WI38 (cell line): ENCODE data around the gene L3MBTL3.

Experiments
- H3K4me3 ChIP-seq: 2 replicates; pipeline ENCODE4 v1.5.1; 2011; ENCODE audit warnings: low read depth, mild to moderate bottlenecking, control low read depth, low read length
- TF ChIP-seq, protein P1 (sequence below): IDR thresholded peaks from 2 replicates; pipeline ENCODE4 v1.5.1; 2012; ENCODE audit warnings: low read depth, mild to moderate bottlenecking, control low read depth, low read length

Gene L3MBTL3

GRCh38 chr6:130012728-130013127 is 5.7 kb upstream of the L3MBTL3 start:
- no peak overlapping the region for H3K4me3 ChIP-seq
- TF ChIP-seq, protein P1, sequence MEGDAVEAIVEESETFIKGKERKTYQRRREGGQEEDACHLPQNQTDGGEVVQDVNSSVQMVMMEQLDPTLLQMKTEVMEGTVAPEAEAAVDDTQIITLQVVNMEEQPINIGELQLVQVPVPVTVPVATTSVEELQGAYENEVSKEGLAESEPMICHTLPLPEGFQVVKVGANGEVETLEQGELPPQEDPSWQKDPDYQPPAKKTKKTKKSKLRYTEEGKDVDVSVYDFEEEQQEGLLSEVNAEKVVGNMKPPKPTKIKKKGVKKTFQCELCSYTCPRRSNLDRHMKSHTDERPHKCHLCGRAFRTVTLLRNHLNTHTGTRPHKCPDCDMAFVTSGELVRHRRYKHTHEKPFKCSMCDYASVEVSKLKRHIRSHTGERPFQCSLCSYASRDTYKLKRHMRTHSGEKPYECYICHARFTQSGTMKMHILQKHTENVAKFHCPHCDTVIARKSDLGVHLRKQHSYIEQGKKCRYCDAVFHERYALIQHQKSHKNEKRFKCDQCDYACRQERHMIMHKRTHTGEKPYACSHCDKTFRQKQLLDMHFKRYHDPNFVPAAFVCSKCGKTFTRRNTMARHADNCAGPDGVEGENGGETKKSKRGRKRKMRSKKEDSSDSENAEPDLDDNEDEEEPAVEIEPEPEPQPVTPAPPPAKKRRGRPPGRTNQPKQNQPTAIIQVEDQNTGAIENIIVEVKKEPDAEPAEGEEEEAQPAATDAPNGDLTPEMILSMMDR: no peak

DNA sequence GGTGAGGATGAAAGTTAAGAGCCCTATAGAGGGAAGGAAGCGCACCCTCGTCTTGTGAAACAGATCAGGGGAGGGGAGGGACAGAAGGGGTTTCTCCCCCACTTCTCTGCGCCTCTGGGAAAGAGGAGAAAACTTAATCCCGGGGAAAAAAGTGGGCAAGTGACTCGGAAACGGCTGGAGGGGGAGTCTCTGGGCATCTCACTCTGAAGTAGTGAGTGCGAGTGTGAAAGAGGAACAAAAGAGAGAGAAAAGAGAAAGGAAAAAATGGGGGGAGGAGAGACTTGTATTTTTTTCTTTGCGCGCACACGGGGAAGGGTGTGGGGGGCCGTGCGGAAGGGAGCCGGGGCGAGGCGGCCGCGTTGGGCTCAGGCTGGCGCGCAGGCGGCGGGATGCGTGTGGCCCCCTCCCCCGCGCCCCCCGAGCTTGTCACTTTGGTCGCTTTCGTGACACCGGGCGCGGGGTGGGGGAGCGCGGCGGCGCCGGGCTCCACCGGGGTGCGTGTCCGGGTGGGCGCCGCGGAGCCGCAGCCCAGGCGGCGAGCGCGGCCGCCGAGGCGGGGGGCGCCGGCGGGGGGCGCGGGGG is 454 bp downstream of the L3MBTL3 start:
- peak overlapping the region; percentile 93 for H3K4me3 ChIP-seq
- TF ChIP-seq, protein P1: no peak

DNA sequence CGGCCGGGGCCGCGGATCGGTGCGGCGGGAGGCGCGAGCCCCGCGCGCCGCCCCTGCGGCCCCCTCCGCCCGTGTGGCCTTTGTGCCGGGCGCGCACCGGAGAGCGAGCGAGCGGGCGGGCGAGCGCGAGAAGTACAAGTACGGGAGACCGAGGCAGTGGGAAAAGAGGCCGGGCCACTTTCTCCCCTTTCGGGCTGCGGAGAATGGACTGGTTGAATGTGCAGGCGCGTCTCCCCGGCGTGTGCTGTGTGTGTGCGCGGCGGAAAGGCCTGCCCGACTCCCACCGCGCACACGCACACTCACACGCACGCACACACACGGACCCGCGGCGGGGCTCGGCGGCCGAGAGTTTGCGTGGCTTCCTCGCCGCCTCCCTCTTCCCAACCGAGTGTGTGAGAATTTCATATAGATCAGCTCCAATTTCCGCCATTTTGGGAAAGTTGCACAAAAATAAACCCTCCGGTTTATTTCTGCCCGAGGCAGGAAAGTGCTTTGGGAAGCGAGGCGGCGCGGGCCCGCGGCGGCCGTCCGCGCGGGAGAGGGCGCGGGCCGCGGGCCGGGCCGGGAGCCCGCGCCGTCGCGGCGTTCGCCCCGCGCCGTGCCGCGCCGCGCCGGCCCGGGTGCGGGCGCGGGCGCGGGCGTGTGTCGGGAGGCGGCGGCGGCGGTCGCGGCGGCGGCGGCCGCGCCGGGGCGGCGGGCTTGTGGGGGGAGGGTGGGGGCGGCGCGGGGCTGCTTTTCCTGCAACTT is 1.1 kb downstream of the L3MBTL3 start:
- peak overlapping the region; percentile 93 for H3K4me3 ChIP-seq
- TF ChIP-seq, protein P1: no peak

- TF ChIP-seq, protein P1: no peak
- H3K4me3 ChIP-seq: peak overlapping the region; percentile 80
Measured at GRCh38 chr6:130020073-130020906, 1.9 kb downstream of the L3MBTL3 start.

DNA sequence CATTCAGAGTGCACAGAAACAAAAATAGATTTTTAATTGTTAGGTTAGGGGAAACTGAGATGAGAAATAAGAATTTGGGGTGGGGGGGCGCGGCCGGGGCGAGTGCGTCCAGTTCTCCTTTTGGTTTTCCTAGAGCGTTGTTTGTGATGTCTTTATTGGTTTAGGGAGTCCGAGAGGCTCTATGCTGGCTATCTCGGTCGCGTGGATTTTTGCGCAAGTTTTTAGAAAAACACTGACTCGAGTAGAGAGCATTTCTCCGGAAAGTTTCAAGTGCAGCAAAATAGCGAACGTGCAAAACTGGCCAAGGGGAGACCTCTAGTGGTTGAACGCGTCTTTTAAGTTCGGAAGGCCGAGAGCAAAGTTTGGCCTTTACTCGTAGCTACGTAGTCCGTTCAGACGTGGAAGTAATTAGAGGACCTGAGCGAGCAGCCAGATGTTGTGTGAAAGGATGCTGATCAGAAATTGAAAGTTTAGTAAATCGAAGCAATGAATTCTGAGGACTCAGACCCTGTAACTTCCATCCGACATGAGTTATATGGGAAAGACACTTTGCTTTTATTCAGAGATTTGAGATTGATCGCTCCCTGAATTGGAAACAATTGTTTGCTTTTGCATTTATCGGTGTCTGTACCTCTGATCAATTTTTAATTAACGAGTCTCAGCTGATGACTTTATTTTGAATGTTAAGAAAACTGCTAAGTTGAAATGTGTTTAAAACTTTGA is 2.7 kb downstream of the L3MBTL3 start:
- TF ChIP-seq, protein P1: peak; percentile 62
- peak overlapping the region; percentile 80 for H3K4me3 ChIP-seq

DNA sequence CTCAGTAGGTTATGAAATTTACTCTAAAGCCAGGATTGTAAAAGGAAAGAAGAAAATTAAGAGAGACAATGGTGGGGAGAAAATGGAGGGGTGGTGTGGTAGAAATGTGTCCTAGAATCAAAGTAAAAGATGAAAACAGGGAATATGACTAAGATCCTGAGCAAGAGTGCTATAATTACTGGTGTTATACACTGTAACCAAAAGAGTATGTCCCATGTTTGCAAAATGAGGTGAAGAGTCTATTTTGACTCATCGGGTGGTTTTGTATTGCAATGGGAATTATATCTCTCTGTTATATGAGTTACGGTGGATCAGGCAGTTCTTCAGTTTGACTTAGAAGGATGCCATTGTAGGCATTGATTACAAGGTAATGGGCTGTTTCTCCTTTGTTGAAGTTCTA is 8.5 kb downstream of the L3MBTL3 start:
- TF ChIP-seq, protein P1: no peak

More for the DNA sequence above, 8.5 kb downstream of the L3MBTL3 start:
- no peak overlapping the region for H3K4me3 ChIP-seq
